NCI-H226 (cell line): ENCODE data around the gene CALHM3.
"Not testable (repeated sequence)": the region's sequence is repeated elsewhere in the genome, so short reads cannot be mapped to it uniquely, and the experiment has no call there.

Experiments
- DNase-seq: peaks from one replicate; pipeline ENCODE4 v3.0.0-alpha.2; 2015

The CALHM3 gene, protein sequence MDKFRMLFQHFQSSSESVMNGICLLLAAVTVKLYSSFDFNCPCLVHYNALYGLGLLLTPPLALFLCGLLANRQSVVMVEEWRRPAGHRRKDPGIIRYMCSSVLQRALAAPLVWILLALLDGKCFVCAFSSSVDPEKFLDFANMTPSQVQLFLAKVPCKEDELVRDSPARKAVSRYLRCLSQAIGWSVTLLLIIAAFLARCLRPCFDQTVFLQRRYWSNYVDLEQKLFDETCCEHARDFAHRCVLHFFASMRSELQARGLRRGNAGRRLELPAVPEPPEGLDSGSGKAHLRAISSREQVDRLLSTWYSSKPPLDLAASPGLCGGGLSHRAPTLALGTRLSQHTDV

GRCh38 chr10:103479135-103479534, at the start of gene CALHM3:
Gene CALHM3 (minus strand): TSS chr10:103479240. CDS start chr10:103479032, 208 bp downstream.
- DNase-seq = no peak

GRCh38 chr10:103528549-103528948, 49.5 kb upstream of the CALHM3 start:
- DNase-seq = no peak

DNA sequence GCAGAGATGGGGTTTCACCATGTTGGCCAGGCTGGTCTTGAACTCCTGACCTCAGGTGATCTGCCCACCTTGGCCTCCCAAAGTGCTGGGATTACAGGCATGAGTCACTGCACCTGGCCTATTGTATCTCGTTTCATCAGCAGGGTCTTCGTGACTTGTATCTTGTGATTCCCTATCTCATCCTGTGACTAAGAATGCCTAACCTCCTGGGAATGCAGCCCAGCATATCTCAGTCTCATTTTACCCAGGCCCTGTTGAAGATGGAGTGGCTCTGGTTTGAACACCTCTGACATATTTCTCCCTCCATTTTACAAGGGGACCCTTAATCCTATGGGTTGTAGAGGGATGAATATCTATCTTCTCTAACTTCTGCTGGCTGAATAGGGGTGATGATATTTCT, 48.4 kb upstream of the CALHM3 start:
- peak; percentile 93 for DNase-seq

DNA sequence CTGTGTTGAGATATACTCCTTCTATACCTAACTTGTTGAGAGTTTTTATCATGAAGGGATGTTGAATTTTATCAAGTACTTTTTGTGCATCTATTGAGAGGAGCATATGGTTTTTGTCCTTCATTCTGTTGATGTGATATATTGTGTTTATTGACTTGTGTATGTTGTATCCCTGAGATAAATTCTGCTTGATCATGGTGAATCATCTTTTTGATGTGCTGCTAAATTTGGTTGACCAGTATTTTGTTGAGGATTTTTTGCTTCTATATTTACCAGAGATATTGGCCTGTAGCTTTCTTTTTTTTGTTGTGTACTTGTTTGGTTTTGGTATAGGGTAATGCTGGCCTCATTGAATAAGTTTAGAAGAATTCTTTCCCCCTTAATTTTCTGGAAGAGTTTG, 46.9 kb upstream of the CALHM3 start:
- no peak for DNase-seq

- no peak for DNase-seq
Measured at GRCh38 chr10:103523683-103524082, 44.6 kb upstream of the CALHM3 start.

DNA sequence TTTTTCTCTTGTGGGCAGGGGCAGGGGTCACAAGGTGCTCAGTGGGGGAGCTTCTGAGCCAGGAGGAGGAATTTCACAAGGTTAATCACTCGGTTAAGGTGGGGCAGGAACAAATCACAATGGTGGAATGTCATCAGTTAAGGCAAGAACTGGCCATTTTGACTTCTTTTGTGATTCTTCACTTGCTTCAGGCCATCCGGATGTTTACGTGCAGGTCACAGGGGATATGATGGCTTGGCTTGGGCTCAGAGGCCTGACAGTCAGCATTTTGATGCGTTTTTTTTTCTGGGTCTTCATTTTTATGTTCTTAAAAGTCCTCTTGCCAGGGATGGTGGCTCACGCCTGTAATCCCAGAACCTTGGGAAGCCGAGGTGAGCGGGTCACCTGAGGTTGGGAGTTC, 43.0 kb upstream of the CALHM3 start:
- not testable (repeated sequence) for DNase-seq

DNA sequence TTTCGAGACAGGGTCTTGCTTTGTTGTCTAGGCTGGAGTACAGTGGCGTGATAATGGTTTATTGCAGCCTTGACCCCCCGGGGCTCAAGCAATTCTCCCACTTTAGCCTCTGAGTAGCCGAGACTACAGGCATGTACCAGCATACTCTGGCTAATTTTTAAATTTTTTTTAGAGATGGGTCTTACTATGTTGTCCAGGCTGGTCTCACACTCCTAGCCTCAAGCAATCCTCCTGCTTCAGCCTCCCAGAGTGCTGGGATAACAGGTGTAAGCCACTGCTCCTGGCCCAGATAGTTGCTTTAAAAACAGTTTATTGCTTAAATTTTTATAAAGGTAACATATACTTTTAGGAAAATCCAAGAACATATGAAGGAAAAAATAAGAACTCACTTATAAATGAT, 40.8 kb upstream of the CALHM3 start:
- DNase-seq = no peak

DNA sequence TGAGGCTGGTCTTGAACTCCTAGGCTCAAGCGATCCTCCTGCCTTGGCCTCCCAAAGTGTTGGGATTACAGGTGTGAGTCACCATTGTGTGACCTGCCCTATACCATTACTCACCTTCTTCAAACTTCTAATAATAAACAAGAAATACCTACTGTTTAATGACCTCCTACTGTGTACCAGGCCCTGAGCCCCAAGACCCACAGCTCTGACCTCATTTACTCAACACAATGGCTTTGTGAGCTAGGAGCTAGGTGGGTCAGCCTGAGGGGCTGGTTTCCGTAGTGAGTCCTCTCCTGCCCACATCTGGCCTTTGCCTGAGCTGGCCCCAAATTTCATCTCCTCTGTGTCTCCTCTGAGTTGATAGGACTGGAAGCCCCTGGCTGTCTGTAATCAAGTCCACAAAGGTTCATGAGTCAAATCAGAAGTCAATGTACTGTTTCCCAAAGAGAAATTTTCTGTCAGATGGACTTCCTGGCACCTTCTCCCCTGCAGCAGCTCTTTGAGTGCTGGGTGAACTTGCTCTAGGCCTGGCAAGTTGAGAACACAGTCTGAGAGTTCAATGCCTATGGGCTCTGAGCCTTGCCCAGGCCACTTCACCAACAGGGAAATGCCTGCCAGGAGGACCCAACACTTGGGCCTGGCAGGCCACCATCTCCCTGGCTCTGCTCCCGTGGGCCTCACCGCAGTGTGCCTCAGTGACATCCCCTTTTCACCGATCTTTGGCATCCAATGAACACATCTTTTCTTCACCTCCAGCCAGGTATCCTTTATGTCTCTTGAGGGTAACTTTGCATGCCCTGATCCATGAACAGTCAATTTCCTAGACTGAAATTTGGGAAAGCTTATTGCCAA, 38.4 kb upstream of the CALHM3 start:
- no peak for DNase-seq

GRCh38 chr10:103514244-103514643, 35.2 kb upstream of the CALHM3 start:
- DNase-seq = no peak

DNA sequence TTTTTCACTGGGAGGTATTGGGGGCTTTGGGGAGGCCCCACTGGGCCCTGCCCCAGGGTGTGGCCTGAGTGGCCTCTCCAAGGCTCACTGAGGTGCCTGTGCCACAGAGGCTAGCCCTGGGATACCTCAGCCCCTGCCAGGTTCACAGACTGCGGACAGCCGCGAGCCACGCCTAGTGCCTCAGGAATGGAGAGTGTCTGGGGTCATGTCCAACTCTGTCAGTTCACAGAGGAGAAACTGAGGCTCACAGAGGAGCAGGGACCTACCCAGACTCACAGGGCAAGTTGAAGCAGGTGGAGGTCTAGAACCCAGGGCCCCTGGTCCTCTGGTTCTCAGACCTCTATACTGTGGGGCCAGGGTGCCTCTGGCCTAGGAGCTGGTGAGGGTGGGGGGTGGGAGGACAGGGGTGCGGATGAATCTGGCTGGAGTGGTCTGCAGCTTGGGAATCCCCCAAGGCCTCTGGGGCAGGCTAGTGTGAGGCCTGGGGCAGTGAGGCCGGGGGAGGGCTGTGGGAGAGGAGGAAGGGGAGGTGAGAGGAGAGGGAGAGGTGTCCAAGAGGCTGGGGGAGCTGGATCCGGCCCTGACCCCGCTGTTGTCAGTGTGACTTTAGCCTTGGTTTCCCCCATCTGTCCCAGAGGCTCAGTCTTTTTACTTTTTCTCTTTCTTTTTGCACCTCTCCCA, 34.5 kb upstream of the CALHM3 start:
- no peak for DNase-seq

DNA sequence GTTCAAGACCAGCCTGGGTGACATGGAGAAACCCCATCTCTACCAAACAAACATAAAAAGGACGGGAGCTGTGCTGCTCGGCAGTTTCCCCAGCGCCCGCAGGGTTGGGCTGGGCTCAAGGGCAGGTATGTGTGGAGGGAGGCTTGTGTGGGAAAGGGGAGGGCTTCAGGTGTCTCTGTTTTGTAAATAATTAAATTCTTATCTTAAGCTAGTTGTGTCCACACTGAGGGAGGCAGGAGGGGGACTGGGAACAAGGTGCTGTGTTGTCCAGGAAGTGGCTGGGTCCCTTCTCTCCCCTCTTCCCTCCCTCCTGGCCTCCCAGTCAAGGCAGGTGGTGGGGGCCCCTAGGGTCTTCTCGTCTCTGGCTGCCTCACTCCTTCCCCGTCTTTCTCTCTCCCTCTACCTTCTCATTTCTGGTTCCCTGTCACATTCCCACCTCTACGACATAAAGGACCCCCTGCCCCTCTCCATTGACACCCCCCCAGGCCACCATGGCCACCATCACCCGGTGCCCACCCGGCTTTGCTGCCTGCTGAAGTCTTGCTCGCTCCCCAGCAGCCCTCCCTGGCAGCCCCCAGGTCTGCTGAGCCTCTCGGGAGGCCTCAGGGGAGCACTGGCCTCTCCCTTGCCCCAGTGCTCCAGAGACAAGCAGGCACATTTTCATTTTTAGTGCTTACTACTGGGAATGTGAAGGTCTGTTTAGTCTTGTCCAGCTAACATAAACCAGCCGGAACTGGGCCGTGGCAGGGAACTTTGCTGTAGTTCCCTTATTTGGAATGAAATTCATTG, 33.7 kb upstream of the CALHM3 start:
- no peak for DNase-seq

DNA sequence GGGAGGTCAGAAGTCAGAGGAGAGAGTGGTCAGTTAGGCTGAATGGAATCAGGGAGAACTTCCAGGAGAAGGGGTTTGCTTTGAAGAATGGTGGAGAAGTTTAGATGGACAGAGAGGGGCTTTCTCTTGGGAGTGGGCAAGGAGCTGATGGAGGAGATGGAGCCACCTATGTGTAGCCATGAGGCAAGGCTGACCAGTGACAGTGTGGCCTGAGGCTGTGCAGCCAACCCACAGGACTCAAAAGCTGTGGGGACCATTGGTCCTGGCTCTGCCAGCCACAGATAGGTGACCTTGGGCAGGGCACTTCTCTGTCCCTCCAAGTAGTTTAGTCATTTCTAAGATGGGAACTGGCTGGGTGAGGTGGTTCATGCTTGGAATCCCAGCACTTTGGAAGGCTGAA, 33.1 kb upstream of the CALHM3 start:
- no peak for DNase-seq

DNA sequence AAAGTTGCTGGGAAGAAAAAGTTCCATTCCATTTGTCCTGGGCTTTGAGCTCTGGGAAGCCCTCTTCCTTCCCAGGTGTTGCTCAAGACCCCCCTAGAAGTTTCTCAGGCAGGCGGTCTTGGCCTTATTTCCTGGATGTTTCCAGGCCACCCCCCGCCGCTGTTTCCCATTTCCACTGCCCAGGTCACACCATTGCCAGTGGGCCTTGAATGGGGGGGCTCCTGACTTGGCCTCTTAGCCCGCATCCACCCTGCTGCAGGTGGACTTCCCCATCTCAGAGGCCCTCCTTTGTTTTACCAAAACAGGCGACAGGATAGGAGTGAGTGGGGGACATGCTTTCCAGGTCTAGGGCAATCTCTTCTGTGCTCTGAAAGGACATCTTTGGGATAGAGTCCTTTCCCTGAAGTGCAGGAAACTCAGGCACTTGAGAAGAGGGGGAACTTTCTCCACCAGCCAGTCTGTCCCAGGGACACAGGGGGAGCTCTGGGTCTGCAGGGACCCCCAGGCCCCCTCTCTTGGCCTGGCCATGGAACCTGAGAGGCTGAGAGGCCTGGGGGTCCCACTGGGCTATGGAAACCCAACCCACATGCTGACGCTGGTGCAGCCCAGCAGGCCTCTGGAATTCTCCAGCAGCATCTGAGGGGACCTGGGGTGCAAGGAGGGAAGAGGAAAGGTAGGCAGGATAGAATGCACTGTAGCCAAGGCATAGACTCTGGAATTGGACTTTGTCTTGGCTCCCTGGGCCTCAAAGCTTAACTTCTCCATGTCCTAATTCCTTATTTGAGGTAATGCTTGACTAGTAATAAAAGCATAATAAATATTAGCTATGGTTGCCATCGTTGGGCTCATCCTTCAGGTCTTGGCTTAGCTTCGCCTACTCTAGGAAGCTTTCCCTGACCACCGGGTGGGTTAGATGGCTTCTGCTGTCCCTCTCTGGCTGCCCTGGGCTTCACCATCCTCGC, 32.0 kb upstream of the CALHM3 start:
- DNase-seq = no peak

DNA sequence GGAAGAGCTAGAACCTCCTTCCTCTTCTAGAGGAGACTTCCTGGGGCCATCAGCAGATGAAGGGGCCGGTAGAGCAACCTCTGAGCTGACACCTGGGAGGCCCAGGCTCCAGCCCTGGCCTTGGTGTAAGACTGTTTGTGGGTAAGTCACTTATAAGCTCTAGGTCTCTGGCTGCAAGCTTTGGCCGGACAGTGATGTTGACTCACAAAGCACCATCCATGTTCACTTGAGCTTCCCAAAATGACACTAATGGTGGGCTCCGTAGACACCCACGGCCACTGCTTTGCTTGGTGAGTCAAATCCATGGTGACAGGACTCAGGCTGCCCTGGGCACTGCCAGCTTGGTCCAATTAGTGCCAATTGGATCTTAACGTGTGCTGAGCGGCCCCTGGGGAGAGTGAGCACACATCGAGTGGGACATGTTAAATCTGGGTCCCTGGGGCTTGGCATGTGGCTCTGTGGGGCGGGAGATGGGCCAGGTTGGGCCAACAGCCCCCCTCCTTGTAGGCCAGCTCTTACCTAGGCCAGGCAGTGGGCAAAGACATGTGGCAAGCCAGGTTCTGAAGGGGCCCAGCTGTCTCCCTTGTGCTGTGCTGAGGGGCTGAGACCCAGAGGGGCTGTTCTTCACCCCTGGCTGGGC, 31.1 kb upstream of the CALHM3 start:
- DNase-seq = no peak

DNA sequence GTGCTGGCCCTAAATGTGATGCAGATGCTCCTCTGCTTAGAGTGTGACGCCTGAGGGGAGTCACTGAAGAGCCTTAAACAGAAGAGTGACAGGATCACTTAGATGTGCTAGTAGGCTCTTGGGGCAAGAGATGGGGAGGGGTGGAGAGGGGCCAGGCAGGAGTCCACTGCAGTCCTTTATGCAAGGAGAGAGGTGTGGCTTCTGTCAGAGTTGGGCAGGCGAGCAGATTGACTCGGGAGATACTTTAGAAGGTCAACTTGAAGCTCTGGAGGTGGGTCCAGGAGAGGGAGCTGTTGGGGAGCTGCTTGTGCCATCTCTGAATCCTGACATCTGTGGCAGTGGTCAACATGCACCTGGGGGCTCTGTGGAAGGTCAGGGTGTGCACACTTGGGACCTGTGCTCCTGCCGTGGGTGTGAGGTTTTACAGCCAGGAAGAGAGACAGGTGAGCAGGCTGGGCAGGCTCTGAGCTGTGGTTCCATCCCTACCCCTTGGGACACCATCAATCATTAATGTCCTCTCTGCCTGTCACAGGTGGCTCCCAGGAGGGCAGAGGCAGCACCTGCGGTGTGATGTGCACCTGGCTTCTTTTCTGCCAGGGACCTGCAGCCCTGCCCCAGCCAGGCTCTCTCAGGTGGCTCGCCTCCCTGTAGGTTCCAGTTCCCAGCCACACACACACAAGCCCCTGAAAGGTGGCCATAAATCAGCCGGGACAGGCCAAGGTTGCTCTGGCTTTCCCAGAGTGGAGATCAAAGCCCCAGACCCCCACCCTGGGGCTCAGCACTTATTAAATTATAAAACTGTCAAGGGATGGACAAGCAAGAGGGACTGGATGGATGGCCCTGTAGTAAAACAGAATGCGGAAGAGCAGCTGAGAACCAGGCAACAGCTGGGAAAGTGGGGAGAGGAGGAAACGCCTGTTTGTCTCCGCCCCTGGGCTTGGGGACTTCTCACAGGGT, 28.5 kb upstream of the CALHM3 start:
- DNase-seq = no peak

DNA sequence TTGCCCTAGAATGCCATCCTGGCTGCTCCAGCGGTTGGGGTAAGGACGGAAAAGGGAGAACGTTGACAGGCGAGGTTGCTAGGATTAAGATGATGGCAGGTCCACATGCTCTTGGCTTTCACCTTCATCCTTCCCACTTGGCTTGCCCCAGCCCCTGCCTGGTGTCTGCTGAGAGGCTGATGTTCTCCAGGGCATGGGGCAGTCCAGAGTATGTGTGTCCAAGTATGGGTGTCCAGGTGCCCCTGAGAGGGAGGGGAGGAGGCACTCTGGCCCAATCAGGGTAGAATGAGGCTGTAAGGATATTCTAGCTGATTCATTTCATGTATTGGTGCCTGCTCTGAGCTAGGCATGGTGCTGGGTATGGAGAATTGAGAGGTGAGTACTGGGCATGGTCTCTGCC, 27.0 kb upstream of the CALHM3 start:
- DNase-seq = no peak

- peak; percentile 99 for DNase-seq
Measured at GRCh38 chr10:103504181-103504783, 25.2 kb upstream of the CALHM3 start.

DNA sequence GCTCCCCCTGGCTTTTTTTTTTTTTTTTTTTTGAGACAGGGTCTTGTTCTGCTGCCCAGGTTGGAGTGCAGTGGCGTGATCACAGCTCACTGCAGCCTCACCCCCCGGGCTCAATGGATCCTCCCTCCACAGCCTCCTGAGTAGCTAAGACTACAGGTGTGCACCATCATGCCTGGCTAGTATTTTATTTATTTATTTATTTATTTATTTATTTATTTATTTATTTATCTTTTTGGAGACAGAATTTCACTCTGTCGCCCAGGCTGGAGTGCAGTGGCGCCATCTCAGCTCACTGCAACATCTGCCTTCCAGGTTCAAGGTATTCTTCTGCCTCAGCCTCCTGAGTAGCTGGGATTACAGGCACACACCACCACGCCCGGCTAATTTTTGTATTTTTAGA, 24.7 kb upstream of the CALHM3 start:
- DNase-seq = not testable (repeated sequence)
